GM18505 (cell line): ENCODE data around the gene NDUFAF5.
"Not testable (repeated sequence)": the region's sequence is repeated elsewhere in the genome, so short reads cannot be mapped to it uniquely, and the experiment has no call there.

ENCODE experiments used
- ATAC-seq: cut with Tn5 transposase; IDR thresholded peaks from one replicate; pipeline ENCODE4 v1.9.1; 2021; ENCODE audit not compliant: unreplicated experiment
- POLR2A ChIP-seq: IDR thresholded peaks from 4 replicates; pipeline ENCODE4 v1.6.1; 2011; ENCODE audit warnings: borderline replicate concordance; ENCODE audit not compliant: insufficient read depth, insufficient read length; ENCODE audit errors: extremely low read depth

Gene NDUFAF5

GRCh38 chr20:13784893-13785715, at the start of gene NDUFAF5, which contains the start of gene ESF1:
Gene NDUFAF5, plus strand, starts transcription at chr20:13785028. Its CDS starts 41 bp downstream, at chr20:13785069.
Gene ESF1, minus strand, starts transcription at chr20:13784919. Its CDS starts 1,779 bp downstream, at chr20:13783140.
- ATAC-seq, result peak; percentile 97
- TF ChIP-seq POLR2A, result peak; percentile 88

GRCh38 chr20:13735826-13736225, 49.0 kb upstream of the NDUFAF5 start:
- no peak for ATAC-seq
- TF ChIP-seq POLR2A, result no peak

GRCh38 chr20:13736436-13737191, 48.2 kb upstream of the NDUFAF5 start:
- ATAC-seq, result no peak
- TF ChIP-seq POLR2A, result no peak

- not testable (repeated sequence) for ATAC-seq
These were observed 46.6 kb upstream of the NDUFAF5 start for GRCh38 chr20:13738187-13738586.

- no peak for TF ChIP-seq POLR2A
- no peak for ATAC-seq
These were observed 44.8 kb upstream of the NDUFAF5 start for GRCh38 chr20:13739731-13740649.

- ATAC-seq, result no peak
- TF ChIP-seq POLR2A, result no peak
These were observed 42.9 kb upstream of the NDUFAF5 start for GRCh38 chr20:13741879-13742278.

GRCh38 chr20:13744352-13744751, 40.5 kb upstream of the NDUFAF5 start:
- no peak for ATAC-seq
- TF ChIP-seq POLR2A, result no peak

- ATAC-seq, result no peak
- TF ChIP-seq POLR2A, result no peak
These were observed 39.0 kb upstream of the NDUFAF5 start for GRCh38 chr20:13745784-13746183.

- TF ChIP-seq POLR2A, result no peak
- no peak for ATAC-seq
These were observed 35.0 kb upstream of the NDUFAF5 start for GRCh38 chr20:13749811-13750210.

- TF ChIP-seq POLR2A, result no peak
- ATAC-seq, result no peak
These were observed 31.3 kb upstream of the NDUFAF5 start for GRCh38 chr20:13753436-13754036.

- ATAC-seq, result no peak
These were observed 29.0 kb upstream of the NDUFAF5 start for GRCh38 chr20:13755809-13756208.

GRCh38 chr20:13756551-13756950, 28.3 kb upstream of the NDUFAF5 start:
- no peak for ATAC-seq
- TF ChIP-seq POLR2A, result no peak

More at GRCh38 chr20:13755809-13756208, 29.0 kb upstream of the NDUFAF5 start:
- TF ChIP-seq POLR2A, result no peak
